ENCODE measurements around the gene LYL1. TPM values are rescaled to one million over a fixed set of nuclear protein-coding genes. Genes with fewer than 3 reads are reported as not detected.

LYL1 gene
- total and polyA plus RNA-seq, 2 of the 13 experiments (the other 11 are each of a cell fraction or from before 2014, with no cell fraction given) = 0.75 to 0.92 TPM

DNA sequence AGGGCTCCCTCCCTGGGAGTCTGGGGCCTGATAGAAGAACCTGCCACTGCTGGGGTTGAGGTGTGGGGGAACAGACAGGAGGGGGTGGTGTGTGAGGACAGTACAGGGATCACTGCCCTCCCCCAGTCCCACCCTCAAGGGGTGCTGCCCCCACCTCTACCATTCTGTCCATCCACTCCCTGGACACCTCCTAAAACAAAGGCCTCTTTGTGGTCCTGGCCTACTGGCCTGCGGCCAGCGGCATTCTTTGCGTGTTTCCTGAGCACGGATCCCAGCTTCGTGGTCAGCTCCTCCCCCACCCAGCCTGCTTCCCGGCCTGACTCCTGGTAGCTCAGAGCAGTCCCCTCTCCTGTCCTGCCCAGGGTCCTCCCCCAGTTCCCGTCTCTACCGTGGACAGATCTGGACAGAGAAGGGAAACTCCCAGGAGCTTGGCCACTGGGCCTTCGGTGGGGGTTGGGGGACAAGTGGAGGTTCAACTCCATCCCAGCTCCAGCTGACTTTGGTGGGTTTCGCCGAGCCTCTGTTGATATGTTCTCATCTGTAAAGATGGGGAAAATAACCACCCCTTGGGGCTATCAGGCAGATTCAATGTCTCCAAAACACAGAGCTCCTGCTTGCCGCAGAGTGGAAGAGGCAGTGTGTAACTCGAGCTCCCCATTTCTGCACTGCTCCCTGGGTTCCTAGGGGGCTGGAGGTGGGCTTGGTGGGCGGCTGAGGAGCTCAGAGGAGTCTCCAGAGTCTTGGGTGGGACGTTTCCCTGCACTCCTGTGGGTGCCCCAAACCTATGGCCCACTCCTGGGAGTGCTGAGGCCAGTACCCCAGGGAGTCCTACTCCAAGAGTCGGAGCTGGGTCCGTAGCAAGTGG lies 48.7 kb downstream of the LYL1 start (continued):
- TF ChIP-seq, protein P1, sequence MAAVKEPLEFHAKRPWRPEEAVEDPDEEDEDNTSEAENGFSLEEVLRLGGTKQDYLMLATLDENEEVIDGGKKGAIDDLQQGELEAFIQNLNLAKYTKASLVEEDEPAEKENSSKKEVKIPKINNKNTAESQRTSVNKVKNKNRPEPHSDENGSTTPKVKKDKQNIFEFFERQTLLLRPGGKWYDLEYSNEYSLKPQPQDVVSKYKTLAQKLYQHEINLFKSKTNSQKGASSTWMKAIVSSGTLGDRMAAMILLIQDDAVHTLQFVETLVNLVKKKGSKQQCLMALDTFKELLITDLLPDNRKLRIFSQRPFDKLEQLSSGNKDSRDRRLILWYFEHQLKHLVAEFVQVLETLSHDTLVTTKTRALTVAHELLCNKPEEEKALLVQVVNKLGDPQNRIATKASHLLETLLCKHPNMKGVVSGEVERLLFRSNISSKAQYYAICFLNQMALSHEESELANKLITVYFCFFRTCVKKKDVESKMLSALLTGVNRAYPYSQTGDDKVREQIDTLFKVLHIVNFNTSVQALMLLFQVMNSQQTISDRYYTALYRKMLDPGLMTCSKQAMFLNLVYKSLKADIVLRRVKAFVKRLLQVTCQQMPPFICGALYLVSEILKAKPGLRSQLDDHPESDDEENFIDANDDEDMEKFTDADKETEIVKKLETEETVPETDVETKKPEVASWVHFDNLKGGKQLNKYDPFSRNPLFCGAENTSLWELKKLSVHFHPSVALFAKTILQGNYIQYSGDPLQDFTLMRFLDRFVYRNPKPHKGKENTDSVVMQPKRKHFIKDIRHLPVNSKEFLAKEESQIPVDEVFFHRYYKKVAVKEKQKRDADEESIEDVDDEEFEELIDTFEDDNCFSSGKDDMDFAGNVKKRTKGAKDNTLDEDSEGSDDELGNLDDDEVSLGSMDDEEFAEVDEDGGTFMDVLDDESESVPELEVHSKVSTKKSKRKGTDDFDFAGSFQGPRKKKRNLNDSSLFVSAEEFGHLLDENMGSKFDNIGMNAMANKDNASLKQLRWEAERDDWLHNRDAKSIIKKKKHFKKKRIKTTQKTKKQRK (IDR thresholded peaks at IDR 0.05; ENCODE audit: low read length) = no peak
- TF ChIP-seq ZNF329 (CRISPR knock-in tag; IDR thresholded peaks at IDR 0.05; ENCODE audit: low read depth) (0 out of 2 replicates have a peak, but pooled peaks have one; percentile 30), AKAP8 (CRISPR knock-in tag; IDR thresholded peaks at IDR 0.05) (peak; percentile 88), NCOA2 (CRISPR knock-in tag; IDR thresholded peaks at IDR 0.05) (peak; percentile 86), HDAC2 (CRISPR knock-in tag; IDR thresholded peaks at IDR 0.05) (peak; percentile 91), KMT2A (CRISPR knock-in tag; IDR thresholded peaks at IDR 0.05) (no peak; the same call in 1 of the 2 replicates), ZEB1 (IDR thresholded peaks at IDR 0.05; ENCODE audit: insufficient replicate concordance, low read depth) (peak; percentile 19)
- TF ChIP-seq, protein P2, sequence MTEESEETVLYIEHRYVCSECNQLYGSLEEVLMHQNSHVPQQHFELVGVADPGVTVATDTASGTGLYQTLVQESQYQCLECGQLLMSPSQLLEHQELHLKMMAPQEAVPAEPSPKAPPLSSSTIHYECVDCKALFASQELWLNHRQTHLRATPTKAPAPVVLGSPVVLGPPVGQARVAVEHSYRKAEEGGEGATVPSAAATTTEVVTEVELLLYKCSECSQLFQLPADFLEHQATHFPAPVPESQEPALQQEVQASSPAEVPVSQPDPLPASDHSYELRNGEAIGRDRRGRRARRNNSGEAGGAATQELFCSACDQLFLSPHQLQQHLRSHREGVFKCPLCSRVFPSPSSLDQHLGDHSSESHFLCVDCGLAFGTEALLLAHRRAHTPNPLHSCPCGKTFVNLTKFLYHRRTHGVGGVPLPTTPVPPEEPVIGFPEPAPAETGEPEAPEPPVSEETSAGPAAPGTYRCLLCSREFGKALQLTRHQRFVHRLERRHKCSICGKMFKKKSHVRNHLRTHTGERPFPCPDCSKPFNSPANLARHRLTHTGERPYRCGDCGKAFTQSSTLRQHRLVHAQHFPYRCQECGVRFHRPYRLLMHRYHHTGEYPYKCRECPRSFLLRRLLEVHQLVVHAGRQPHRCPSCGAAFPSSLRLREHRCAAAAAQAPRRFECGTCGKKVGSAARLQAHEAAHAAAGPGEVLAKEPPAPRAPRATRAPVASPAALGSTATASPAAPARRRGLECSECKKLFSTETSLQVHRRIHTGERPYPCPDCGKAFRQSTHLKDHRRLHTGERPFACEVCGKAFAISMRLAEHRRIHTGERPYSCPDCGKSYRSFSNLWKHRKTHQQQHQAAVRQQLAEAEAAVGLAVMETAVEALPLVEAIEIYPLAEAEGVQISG (CRISPR knock-in tag; IDR thresholded peaks at IDR 0.05) = peak; percentile 63
